ENCODE data around the gene PRKG1.
A peak's percentile ranks its signal among the peaks of the same experiment; 100 is the strongest.

The PRKG1 gene

GRCh38 chr10:52314822-52315552 lies 1240.7 kb downstream of the PRKG1 start:
- DNase-seq: peak; percentile 15

- no peak for DNase-seq
These were observed 1241.7 kb downstream of the PRKG1 start for GRCh38 chr10:52316001-52316400.

GRCh38 chr10:52316500-52316899 lies 1242.2 kb downstream of the PRKG1 start:
- no peak for DNase-seq

DNA sequence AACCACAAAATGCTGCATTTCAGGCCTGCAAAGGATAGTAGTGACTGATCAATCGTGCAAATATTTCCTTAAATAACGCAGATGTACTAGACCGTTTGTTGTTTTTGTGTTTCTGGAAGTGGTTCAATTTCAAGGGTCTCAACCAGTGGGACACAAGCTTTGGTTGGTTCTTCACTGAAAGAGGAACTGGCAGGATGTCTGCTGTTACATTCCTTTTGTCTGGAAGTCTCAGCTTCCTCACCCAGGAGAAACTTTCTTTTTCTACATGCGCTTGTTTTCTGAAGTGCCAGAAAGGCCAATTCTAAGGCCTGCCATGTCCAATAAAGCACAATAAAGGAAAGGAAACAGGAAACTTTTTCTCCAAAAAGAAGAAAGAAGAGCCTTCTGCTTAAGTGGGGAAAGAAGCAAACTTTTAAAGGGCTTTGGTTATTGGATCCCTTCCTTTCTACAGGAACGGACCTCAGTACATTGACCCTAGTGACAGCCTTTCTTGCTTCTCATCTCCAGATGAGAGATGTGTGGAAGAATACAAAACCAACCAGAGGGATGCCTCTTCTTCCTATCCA lies 1243.9 kb downstream of the PRKG1 start:
- no peak for DNase-seq

DNA sequence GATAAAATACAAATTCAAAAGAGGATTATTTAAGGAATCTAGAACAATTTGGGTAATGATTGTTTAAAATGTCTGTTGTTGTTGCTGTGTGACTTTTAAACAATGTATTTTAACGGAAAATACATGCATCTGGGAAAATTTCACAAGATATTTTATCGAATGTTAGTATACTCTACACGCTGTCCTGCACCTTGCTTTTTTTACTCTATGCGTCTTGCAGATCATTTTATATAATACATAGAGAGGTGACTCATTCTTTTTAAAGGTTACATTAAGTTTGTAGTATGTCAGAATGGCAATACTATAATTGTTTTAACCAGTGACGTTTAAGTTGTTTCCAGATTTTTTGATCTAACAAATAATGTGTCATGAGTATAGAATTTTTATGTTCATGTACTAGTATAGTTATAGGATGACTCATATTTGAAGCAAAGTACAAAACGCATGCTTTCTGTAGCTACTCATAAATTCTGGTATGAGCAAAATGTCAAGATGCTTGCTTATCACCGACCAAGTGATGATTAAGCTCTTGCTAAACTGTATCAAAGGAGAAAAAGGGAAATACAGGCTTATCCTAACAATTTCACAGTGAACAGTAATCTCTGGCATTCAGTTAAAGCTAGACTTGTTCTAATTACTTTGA lies 1244.7 kb downstream of the PRKG1 start:
- DNase-seq: no peak

DNA sequence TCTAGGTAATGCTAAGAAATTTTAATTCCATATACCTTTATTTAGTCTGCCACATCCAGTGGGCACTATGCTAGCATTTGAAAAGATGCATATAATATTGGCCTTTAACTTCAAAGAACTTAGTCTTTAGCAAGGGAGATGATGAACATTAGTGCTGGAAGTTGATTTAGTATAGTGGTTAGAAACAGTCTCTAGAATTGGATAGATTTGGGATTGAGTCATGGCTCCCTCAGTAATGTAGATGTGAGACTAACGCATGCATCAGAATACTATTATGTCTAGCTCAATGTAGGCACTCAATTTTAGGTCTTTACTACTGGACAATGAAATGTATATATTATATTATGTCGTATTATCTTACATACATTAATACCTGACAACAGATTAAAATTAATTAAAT lies 1245.6 kb downstream of the PRKG1 start:
- no peak for DNase-seq

GRCh38 chr10:52322323-52322722 lies 1248.0 kb downstream of the PRKG1 start:
- no peak for DNase-seq

DNA sequence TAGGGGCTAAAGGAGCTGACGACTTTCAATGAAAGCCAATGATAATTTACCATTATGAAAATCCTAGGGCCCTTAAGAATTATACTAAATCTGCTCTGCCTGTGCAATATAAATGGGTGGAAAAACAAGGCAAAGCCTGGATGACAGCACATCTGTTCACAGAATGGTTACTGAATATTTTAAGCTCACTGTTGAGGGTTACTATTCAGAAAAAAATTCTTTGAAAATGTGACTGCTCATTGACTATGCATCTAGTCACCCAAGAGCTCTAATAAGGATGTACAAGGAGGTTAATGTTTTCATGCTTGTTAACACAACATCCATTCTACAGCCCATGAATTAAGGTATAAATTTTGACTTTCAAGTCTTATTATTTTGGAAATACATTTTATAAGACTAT lies 1248.6 kb downstream of the PRKG1 start:
- no peak for DNase-seq

DNA sequence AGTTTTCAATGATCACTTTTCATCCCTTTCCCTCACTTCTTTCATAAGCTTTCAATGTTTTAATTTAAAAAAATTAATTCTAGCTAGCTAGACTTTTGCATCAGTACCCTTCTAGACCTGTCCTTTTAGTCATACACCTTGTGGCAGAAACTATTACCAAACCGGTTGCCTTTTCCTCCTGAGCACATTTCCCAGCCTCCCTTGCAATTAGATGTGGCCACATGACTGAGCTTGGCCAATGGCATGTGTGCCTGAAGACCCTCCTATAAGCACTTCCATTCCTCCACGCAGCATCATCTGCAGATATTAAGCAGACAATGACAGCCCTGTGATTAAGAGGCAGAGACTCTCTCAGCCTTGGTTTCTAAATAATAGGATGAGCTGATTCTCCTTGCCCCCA lies 1252.1 kb downstream of the PRKG1 start:
- DNase-seq: no peak

GRCh38 chr10:52331638-52332364 lies 1257.5 kb downstream of the PRKG1 start:
- DNase-seq: no peak

- DNase-seq: no peak
These were observed 1258.5 kb downstream of the PRKG1 start for GRCh38 chr10:52332815-52333214.

DNA sequence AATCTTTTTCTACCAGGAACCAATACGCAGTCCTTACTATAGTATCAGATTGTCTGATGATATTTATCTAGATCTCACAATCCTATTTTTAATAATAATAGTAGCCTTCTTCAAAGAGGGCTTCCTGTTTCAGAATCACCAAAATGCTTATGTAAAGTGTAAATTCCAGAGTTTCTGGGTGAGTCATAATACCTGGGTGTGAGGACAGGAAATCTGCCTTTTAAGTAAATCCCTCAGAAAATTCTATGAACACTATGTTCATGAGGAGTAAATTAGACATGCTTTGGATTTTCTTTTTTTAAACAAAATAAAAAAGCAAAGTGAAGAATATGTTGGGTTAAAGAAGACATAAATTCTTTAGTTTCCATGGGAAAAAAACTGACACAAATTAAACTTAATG lies 1260.3 kb downstream of the PRKG1 start:
- DNase-seq: no peak

DNA sequence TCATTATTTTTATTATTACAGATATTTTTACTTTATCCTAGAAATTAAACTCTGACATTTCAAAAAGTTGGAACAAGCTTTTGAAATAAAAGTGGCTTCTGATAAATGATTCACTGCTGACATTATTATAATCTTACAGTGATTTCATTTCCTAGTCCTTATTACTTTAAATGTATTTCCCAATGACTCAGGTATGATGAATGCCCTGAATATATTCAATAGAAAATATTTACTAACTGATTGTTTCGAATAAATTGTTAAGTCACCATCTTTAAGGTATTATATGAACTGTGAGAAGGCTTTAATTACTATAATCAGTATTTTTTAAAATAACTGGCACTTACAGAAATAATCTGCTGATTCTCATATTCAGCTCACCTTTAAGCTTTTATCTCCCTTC lies 1261.4 kb downstream of the PRKG1 start:
- DNase-seq: no peak

GRCh38 chr10:52337225-52337624 lies 1262.9 kb downstream of the PRKG1 start:
- no peak for DNase-seq

DNA sequence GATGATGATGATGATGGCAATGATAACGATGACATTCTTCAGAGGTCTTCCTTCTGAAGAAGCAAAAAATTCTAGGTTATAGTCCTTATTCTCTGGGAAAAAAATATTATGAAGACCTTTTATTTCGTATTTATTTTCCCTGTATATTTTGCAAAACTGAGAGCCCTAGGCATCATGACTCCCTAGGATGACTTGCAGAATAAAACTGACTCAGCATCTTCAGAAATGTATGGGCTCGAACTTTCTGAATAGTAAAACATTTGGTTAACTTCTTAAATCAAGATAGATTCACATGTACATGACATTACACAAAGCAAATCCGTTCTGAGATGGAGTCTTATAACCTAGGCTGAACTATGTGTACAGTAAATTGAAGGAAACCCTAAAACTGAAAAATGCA lies 1269.2 kb downstream of the PRKG1 start:
- peak; percentile 49 for DNase-seq

- DNase-seq: no peak
These were observed 1272.4 kb downstream of the PRKG1 start for GRCh38 chr10:52346394-52347326.

DNA sequence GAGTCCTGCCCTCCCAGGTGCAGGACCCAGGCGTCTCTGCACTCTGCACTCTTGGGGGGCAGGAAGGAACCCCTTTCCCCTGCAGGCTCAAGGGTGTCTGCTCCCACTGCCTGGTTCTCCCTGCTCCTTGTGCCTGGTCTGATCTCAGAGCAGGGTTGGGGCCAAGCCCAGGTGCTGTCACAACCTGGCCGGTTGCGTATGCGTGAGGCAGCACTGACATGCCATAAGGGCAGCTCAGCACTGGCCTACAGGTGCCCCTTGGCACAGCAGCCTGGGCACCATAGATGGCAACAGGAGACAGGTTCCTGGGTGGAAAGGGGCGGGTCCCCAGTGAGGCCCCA lies 1273.0 kb downstream of the PRKG1 start:
- no peak for DNase-seq
